ENCODE measurements around the gene VWA8. TPM values are rescaled to one million over a fixed set of nuclear protein-coding genes. Genes with fewer than 3 reads are reported as not detected.

VWA8 gene
- total and polyA plus RNA-seq, 2 experiments from 2014 or later = 6.3 to 24.6 TPM

GRCh38 chr13:41833201-41833600 is 127.7 kb downstream of the VWA8 start:
- H3K27me3 ChIP-seq (ENCODE audit: insufficient read depth) = no peaks in the 10 kb centered on the region
- Mint-ChIP-seq H3K27me3 (ENCODE audit: insufficient read depth, low read depth, poor library complexity) (no peaks in the 10 kb centered on the region), H3K4me3 (no peak overlapping the region), H3K27ac (no peak overlapping the region), H3K36me3 (ENCODE audit: low read depth) (peaks cover 17% of the 10 kb centered on the region; the same call in 2 of the 3 replicates), H3K9me3 (no peaks in the 10 kb centered on the region), H3K4me1 (peaks cover 2% of the 10 kb centered on the region; the same call in 1 of the 3 replicates)
- no peak overlapping the region for H3K27ac ChIP-seq (ENCODE audit: low read depth)
- H3K4me2 ChIP-seq = no peak overlapping the region
- no peaks in the 10 kb centered on the region for H3K4me1 ChIP-seq (ENCODE audit: insufficient read depth)
- no peaks in the 10 kb centered on the region for H4K20me1 ChIP-seq (replicated peaks; ENCODE audit: insufficient read depth)
- TF ChIP-seq POLR2AphosphoS5 (IDR thresholded peaks at IDR 0.05; ENCODE audit: low read depth) (no peak), CREB1 (CRISPR knock-in tag; IDR thresholded peaks at IDR 0.05; ENCODE audit: low read depth) (no peak), JUNB (IDR thresholded peaks at IDR 0.05; ENCODE audit: unreplicated experiment) (no peak), ZNF331 (CRISPR knock-in tag; IDR thresholded peaks at IDR 0.05; ENCODE audit: low read depth) (no peak), EZH2 (IDR thresholded peaks at IDR 0.05; ENCODE audit: low read depth, unreplicated experiment) (no peak)
- TF ChIP-seq, protein P1, sequence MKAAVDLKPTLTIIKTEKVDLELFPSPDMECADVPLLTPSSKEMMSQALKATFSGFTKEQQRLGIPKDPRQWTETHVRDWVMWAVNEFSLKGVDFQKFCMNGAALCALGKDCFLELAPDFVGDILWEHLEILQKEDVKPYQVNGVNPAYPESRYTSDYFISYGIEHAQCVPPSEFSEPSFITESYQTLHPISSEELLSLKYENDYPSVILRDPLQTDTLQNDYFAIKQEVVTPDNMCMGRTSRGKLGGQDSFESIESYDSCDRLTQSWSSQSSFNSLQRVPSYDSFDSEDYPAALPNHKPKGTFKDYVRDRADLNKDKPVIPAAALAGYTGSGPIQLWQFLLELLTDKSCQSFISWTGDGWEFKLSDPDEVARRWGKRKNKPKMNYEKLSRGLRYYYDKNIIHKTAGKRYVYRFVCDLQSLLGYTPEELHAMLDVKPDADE (IDR thresholded peaks at IDR 0.05) = no peak
- ATAC-seq = no peak
- no peak for DNase-seq (ENCODE audit: low spot score)
- H3K9me2 ChIP-seq (ENCODE audit: insufficient read depth) = no peaks in the 10 kb centered on the region
- H3K36me3 ChIP-seq (ENCODE audit: insufficient read depth) = no peaks in the 10 kb centered on the region
- H3K4me3 ChIP-seq = no peak overlapping the region
- no peaks in the 10 kb centered on the region for H3K79me2 ChIP-seq (replicated peaks; ENCODE audit: insufficient read depth)
- H3F3A ChIP-seq (replicated peaks; ENCODE audit: low read depth) = no peaks in the 10 kb centered on the region
- no peak overlapping the region for H2AFZ ChIP-seq

GRCh38 chr13:41827507-41828213 is 133.2 kb downstream of the VWA8 start:
- no peak overlapping the region for H3K4me3 ChIP-seq
- no peak overlapping the region for H2AFZ ChIP-seq
- no peak overlapping the region for H3K27ac ChIP-seq (ENCODE audit: low read depth)
- no peak overlapping the region for H3K4me2 ChIP-seq
- no peaks in the 10 kb centered on the region for H3K9me2 ChIP-seq (ENCODE audit: insufficient read depth)
- no peaks in the 10 kb centered on the region for H3K27me3 ChIP-seq (ENCODE audit: insufficient read depth)
- ATAC-seq (no peak), DNase-seq (ENCODE audit: low spot score) (no peak)
- no peaks in the 10 kb centered on the region for H4K20me1 ChIP-seq (replicated peaks; ENCODE audit: insufficient read depth)
- no peaks in the 10 kb centered on the region for H3F3A ChIP-seq (replicated peaks; ENCODE audit: low read depth)
- H3K27ac Mint-ChIP-seq = no peak overlapping the region
- H3K36me3 ChIP-seq (ENCODE audit: insufficient read depth) = no peaks in the 10 kb centered on the region
- no peaks in the 10 kb centered on the region for H3K9me3 Mint-ChIP-seq
- H3K4me1 ChIP-seq (ENCODE audit: insufficient read depth) = no peaks in the 10 kb centered on the region
- peaks cover 2% of the 10 kb centered on the region; the same call in 1 of the 3 replicates for H3K4me1 Mint-ChIP-seq
- H3K36me3 Mint-ChIP-seq (ENCODE audit: low read depth) = peaks cover 8% of the 10 kb centered on the region; the same call in 1 of the 3 replicates
- no peaks in the 10 kb centered on the region for H3K27me3 Mint-ChIP-seq (ENCODE audit: insufficient read depth, low read depth, poor library complexity)
- no peak overlapping the region for H3K4me3 Mint-ChIP-seq
- H3K79me2 ChIP-seq (replicated peaks; ENCODE audit: insufficient read depth) = no peaks in the 10 kb centered on the region
- no peak for TF ChIP-seq ZNF462 (CRISPR knock-in tag; IDR thresholded peaks at IDR 0.05)
- no peak for TF ChIP-seq REST (IDR thresholded peaks at IDR 0.05; ENCODE audit: unreplicated experiment)
- TF ChIP-seq EZH2 (IDR thresholded peaks at IDR 0.05; ENCODE audit: low read depth, unreplicated experiment) = no peak
- no peak for TF ChIP-seq NANOG (IDR thresholded peaks at IDR 0.05; ENCODE audit: borderline replicate concordance)
- TF ChIP-seq STAT1 (IDR thresholded peaks at IDR 0.05; ENCODE audit: unreplicated experiment) = no peak
- TF ChIP-seq EZH2phosphoT487 (IDR thresholded peaks at IDR 0.05; ENCODE audit: unreplicated experiment) = no peak

Measured in GM23338 (cell line).